ENCODE data around the gene TMEM167B. TPM values are rescaled to one million over a fixed set of nuclear protein-coding genes. Genes with fewer than 3 reads are reported as not detected.

TMEM167B gene
- total RNA-seq, 1 donor = 26.1 TPM

GRCh38 chr1:109112652-109113285, 22.2 kb downstream of the TMEM167B start:
- H3K4me3 ChIP-seq (ENCODE audit: low read depth, low read length) = peak overlapping the region; percentile 44
- peak; percentile 95 for TF ChIP-seq CTCF (IDR thresholded peaks at IDR 0.05; ENCODE audit: insufficient read depth, low read length)
- DNase-seq (ENCODE audit: low read depth) = peak; percentile 85

DNA sequence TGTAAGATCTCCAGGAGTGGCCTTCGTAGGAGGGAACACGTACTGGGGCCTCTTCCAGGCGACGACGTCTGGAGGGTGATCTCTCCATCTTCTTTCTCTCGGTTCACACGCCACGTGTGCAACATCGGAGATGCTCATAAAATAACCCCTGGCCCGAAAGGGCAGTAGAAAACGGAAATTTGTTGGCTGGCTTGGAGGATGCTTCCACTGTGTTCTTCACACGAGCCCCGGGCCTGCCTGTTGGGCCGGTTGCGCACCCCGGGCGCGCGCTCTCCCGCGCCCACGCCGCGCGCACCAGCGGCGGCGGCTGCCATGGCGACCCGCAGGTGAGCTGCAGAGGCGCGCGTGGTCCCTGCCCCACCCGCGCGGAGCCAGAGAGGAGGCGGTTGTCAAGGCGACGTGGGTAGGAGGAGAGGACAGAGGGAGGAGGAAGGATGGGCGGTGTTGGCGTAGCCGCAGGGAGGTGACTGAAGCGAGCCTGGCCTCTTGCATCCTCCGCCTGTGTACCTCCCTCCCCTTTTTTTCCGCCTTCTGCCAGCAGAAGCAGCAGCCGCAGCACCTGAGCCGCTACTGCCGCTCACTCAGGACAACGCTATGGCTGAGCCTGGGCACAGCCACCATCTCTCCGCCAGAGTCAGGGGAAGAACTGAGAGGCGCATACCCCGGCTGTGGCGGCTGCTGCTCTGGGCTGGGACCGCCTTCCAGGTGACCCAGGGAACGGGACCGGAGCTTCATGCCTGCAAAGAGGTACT, 23.2 kb downstream of the TMEM167B start, which contains the start of gene ELAPOR1:
TSS of gene ELAPOR1 (plus strand) at position 526 of the 752 bp plus-strand sequence. CDS start at position 595, 69 bp downstream.
- peak within 1 kb of the TSS; percentile 50 for H3K4me3 ChIP-seq (ENCODE audit: low read depth, low read length)
- DNase-seq (ENCODE audit: low read depth) = peak; percentile 16
- no peak for TF ChIP-seq CTCF (IDR thresholded peaks at IDR 0.05; ENCODE audit: insufficient read depth, low read length)

DNA sequence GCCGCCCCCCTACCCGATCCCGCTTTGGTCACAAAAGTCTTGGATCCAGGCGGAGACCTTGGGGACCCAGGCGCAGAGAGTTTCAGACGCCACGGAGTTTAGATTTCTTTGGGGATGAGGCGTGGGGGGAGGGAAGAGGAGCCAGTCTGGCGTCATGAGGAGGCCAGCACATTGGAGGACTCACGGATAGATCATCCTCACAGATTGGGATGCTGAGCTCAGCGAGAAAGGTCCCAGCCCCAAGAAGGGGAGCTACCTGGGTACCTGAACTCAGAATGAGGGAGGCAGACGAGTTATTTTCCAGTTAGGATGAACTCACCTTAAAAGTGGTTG, 23.7 kb downstream of the TMEM167B start:
- H3K4me3 ChIP-seq (ENCODE audit: low read depth, low read length) = no peak overlapping the region
- TF ChIP-seq CTCF (IDR thresholded peaks at IDR 0.05; ENCODE audit: insufficient read depth, low read length) = no peak
- no peak for DNase-seq (ENCODE audit: low read depth)

- no peak for DNase-seq (ENCODE audit: low read depth)
- no peak overlapping the region for H3K4me3 ChIP-seq (ENCODE audit: low read depth, low read length)
- TF ChIP-seq CTCF (IDR thresholded peaks at IDR 0.05; ENCODE audit: insufficient read depth, low read length) = no peak
These were observed 25.1 kb downstream of the TMEM167B start for GRCh38 chr1:109115685-109116084.

DNA sequence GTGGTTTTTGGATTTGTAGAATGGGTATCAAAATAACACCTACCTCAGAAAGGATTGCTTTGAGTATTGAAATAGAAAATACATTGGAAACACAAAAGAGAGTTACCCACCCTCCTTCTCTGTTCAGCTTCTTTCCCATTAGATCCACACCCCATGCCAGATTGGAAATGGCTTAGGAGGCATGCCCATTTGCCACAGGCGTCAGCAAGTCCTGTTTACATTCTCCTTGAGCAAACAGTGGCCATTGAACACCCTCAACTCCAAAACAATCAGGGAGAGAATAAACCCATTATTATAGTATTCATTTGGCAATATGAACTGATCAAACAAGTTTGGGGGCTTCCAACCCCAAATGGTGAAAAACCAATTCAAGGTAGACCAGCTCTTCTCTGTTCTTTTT, 25.7 kb downstream of the TMEM167B start:
- no peak for TF ChIP-seq CTCF (IDR thresholded peaks at IDR 0.05; ENCODE audit: insufficient read depth, low read length)
- no peak for DNase-seq (ENCODE audit: low read depth)
- no peak overlapping the region for H3K4me3 ChIP-seq (ENCODE audit: low read depth, low read length)

DNA sequence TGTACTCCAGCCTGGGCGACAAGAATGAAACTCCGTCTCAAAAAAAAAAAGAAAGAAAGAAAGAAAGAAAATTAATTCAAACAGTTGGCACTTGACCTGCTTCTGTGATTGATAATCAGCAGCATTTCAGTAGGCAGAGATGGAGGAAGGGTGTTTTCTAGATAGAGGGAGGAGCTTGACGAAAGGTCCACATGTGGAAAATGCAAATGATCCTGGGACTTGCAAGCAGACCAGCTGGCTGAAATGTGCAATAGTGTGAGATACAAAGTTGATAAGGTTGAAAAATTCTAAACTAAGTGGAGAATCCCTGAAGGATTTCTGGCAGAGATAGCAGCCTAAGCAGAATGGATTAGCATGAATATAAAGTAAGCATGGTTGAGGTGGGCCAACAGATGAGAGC, 27.5 kb downstream of the TMEM167B start:
- H3K4me3 ChIP-seq (ENCODE audit: low read depth, low read length) = no peak overlapping the region
- DNase-seq (ENCODE audit: low read depth) = no peak
- no peak for TF ChIP-seq CTCF (IDR thresholded peaks at IDR 0.05; ENCODE audit: insufficient read depth, low read length)
